ENCODE results near the gene BARD1. TPM values are rescaled to one million over a fixed set of nuclear protein-coding genes. Genes with fewer than 3 reads are reported as not detected.

The BARD1 gene
- total RNA-seq, 1 experiment from 2014 or later, result 39.6 TPM

- TF ChIP-seq FOXK1 (CRISPR knock-in tag; IDR thresholded peaks at IDR 0.05) (no peak), GABPB1 (CRISPR knock-in tag; IDR thresholded peaks at IDR 0.05) (peak; percentile 50; the same call in 1 of the 2 replicates), ZBTB21 (CRISPR knock-in tag; IDR thresholded peaks at IDR 0.05; ENCODE audit: borderline replicate concordance) (0 out of 2 replicates have a peak, but pooled peaks have one; percentile 42), PRRX2 (CRISPR knock-in tag; IDR thresholded peaks at IDR 0.05) (no peak), CTCF (IDR thresholded peaks at IDR 0.05) (no peak), SOX15 (CRISPR knock-in tag; IDR thresholded peaks at IDR 0.05) (no peak), ESRRA (CRISPR knock-in tag; IDR thresholded peaks at IDR 0.05; ENCODE audit: borderline replicate concordance) (no peak), E2F4 (CRISPR knock-in tag; IDR thresholded peaks at IDR 0.05; ENCODE audit: borderline replicate concordance, low read depth) (no peak), GTF2I (CRISPR knock-in tag; conservative IDR thresholded peaks at IDR 0.05) (no peak), FOXP1 (CRISPR knock-in tag; IDR thresholded peaks at IDR 0.05; ENCODE audit: borderline replicate concordance) (peak; percentile 68; the same call in 1 of the 2 replicates), SP1 (CRISPR knock-in tag; conservative IDR thresholded peaks at IDR 0.05) (no peak; the same call in 1 of the 2 replicates), IRF1 (CRISPR knock-in tag; IDR thresholded peaks at IDR 0.05) (0 out of 2 replicates have a peak, but pooled peaks have one; percentile 42), HMGXB4 (CRISPR knock-in tag; IDR thresholded peaks at IDR 0.05) (0 out of 2 replicates have a peak, but pooled peaks have one; percentile 74), ETV6 (CRISPR knock-in tag; IDR thresholded peaks at IDR 0.05) (0 out of 2 replicates have a peak, but pooled peaks have one; percentile 26), KAT7 (CRISPR knock-in tag; IDR thresholded peaks at IDR 0.05; ENCODE audit: borderline replicate concordance) (0 out of 2 replicates have a peak, but pooled peaks have one; percentile 58), ZNF317 (CRISPR knock-in tag; IDR thresholded peaks at IDR 0.05; ENCODE audit: borderline replicate concordance, low read depth) (no peak), USF1 (CRISPR knock-in tag; IDR thresholded peaks at IDR 0.05) (peak; percentile 28; the same call in 1 of the 2 replicates), ZNF425 (CRISPR knock-in tag; conservative IDR thresholded peaks at IDR 0.05) (no peak), ATF2 (CRISPR knock-in tag; IDR thresholded peaks at IDR 0.05; ENCODE audit: borderline replicate concordance, low read depth) (no peak), ZBTB43 (CRISPR knock-in tag; IDR thresholded peaks at IDR 0.05) (no peak), E2F5 (CRISPR knock-in tag; IDR thresholded peaks at IDR 0.05) (0 out of 2 replicates have a peak, but pooled peaks have one; percentile 56), ZNF138 (CRISPR knock-in tag; conservative IDR thresholded peaks at IDR 0.05) (peak; percentile 49; the same call in 1 of the 2 replicates), OVOL2 (CRISPR knock-in tag; IDR thresholded peaks at IDR 0.05; ENCODE audit: borderline replicate concordance) (no peak)
Observed at GRCh38 chr2:214808981-214809750, at the start of gene BARD1 (continued).

Measured in WTC11 (cell line).